GM08714 (cell line): Measurements from ENCODE around the gene PAXIP1.

Experiments used
- H3K4me3 ChIP-seq: fragments of 200-500 bp; sonication (Bioruptor generic); 2 replicates; pipeline ENCODE4 v1.5.1; 2014; ENCODE audit warnings: mild to moderate bottlenecking, low read length, inconsistent platforms
- ZNF274 ChIP-seq: IDR thresholded peaks from 2 replicates; pipeline ENCODE4 v1.6.1; 2012; ENCODE audit warnings: mild to moderate bottlenecking, low read depth, low read length

PAXIP1 gene

DNA sequence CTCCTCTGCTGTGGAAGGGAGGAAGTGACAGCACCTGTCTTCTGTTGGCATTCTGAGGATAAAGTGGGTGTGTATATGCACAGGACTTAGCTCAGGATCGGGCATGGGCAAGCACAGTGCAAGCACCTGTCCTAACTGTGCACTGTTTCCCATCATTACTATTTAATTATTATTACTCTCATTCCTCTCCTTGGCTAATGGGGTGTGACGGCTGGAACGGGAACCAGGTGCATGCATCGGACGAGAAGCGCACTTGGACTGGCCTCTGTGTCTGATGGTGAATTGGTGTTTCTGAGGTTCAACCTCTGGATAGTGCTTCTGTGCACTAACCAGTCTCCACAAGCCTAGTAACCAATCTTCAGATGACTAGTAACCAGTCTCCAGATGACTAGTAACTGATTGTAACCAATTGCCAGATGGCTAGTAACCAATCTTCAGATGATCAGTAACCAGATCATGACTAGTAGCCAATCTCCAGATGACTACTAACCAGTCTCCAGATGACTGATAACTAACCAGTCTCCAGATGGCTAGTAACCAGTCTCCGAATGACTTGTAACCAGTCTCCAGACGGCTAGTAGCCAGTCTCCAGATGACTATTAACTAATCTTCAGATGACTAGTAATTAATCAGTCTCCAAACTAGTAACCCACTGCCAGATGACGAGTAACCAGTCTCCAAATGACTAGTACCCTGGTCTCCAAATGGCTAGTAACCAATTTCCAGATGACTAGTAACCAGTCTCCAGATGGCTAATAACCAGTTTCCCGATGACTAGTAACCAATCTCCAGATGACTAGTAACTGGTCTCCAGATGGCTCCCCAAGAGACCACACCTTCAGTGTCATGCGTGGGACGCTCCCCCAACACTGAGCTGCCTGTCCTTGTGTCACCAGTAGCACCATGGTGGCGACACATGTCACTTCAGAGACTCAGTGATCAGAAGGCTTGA, 85.8 kb downstream of the PAXIP1 start:
- no peak for TF ChIP-seq ZNF274
- no peak overlapping the region for H3K4me3 ChIP-seq

DNA sequence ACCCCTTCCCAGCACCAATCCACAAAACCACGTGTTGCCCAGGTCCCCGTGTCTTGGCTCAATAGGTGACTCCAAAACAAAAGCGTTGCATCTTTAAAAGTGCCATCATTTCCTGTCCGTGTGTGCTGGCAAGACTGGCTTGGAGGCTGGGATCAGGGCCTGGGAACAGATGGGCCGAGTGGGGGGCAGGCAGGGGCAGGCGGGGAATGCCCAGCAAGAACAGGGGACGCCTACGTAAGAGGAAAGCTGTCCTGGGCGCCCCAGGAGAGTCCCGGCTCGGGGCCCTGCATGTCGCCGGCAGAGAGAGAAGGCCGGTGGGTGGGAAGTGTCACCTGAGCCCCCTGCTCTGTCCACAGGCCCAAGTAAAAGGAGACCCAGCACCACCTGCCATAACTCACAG, 86.5 kb downstream of the PAXIP1 start:
- TF ChIP-seq ZNF274 = no peak
- H3K4me3 ChIP-seq = no peak overlapping the region

DNA sequence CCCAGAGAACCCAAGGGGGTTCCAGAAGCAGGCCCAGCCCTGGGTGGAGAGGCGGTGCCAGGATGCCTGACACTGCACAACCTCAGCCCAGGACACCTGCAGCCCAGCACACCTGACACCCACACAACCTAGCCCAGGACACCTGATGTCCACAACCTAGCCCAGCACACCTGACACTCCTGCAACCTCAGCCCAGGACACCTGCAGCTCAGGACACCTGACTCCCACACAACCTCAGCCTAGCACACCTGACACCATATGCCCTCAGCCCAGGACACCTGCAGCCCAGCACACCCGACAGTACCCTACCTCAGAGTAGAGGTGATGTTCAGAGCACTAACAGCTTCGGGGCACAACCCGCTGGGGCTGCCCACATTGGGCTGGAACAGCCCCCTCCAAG, 87.3 kb downstream of the PAXIP1 start:
- no peak for TF ChIP-seq ZNF274
- no peak overlapping the region for H3K4me3 ChIP-seq

DNA sequence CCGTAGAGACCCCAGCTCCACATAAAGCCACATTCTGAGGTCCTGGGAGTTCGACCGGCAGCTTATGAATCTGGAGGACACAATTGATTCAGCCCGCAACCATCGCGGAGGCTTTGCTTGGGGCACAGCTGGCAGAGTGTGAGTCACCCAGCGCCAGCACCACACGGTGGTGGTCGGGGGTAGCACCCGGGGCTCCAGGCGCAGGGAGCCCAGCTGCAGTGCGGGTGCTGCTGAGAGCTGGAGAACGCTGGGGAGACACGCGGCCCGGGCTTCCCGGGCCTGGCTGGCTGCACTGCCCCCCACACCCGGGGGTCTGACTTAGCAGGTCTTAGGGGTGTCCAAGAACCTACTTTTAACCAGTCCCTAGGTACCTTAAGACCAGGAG, 87.9 kb downstream of the PAXIP1 start:
- TF ChIP-seq ZNF274 = no peak
- no peak overlapping the region for H3K4me3 ChIP-seq

DNA sequence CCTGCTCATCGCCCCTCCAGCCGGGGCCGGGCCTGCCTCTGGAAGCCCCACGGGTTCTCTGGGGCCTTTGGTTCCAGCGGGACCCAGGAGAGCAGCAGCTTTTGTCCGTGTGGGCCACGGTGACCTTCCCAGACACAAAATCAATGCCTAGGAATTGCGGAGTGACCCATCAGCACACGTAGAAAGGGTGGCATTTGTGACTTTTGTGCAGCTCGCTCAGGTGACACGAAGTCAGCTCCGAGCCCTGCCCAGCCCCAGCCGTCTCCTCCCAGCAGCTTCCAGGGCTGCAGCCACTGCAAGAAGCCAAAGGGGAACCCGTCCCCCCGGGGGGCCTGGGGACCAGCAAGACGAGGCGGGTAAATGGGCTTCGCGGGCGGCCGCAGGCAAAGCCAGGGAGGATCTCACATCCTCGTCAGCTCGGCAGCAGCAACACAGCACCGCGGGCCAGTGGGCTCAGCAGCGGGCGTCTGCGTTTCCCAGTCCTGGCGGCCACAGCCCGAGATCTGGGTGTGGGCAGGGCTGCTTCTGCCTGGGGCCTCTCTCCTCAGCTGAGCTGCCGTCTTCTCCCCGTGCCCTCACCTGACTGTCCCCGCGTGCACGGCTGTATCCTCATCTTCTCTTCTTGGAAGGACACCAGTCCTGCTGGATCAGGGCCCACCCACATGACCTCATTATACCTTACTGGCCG, 88.5 kb downstream of the PAXIP1 start:
- no peak overlapping the region for H3K4me3 ChIP-seq
- no peak for TF ChIP-seq ZNF274

DNA sequence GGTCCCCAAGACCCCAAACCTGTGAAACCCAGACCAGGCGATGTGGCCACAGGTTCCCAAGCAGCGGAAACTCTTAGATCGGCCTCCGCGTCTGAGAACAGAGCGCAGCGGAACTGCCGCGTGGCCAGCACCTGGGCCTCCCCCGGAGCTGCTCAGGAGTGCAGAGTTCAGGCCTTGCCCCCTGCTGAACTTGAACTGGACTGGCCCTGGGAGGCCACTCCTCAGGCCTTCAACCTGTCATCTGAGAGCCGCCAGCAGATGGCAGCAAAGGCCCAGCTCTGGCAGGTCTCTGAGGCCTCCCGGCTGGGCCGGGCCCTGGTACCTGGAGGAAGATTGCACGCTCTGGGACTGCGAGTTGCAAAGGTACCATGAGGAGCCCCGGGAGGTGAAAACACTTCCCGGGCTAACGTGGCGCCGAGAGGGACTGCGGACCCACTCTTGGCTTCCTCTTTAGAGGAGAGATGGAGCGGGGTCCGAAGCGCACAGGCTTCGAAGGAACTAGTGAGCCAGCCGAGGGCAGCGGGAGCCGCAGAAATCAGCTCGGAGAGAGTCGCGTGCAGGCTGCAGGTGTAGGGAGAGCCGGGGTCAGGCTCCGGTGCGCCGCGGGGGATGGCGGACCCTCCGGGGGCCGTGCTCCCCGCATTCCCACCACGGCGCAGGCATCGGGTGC, 89.2 kb downstream of the PAXIP1 start:
- no peak overlapping the region for H3K4me3 ChIP-seq
- no peak for TF ChIP-seq ZNF274

DNA sequence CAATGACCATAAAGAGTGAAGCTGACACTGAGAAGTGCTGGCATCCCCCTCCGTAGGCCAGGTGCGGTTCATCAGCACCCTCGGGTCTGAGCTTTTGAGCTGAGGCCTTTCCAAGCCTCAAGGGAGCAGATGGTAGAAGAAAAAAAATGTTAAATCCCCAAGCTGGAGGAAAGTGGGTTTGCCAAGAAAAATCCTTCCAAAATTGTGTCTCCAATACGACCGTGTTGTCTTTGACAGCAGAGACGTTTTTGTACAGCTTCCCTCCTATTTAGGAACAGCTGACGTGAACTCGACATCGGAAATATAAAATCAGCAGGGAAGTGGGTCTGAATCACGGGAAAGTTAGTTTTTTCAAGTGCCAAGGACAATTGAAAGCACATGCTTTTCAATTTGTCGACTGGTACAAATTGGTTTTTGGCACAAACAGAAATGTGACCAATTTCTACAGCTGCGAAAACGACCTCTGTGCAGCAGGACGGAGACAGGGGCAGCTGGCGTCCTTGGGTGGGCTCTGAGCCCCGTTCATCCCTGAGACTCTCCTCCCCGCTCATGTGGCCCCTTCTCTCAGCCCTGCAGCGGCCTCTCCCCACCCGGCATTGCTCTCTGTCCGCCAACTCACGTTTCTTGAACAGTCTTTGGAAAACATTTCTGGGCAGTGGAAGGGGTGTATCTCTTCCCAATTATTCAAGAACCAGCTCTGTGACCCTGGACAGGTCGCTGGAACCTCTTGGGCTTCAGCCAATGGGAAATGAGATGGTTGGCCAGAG, 89.9 kb downstream of the PAXIP1 start:
- no peak overlapping the region for H3K4me3 ChIP-seq
- no peak for TF ChIP-seq ZNF274

DNA sequence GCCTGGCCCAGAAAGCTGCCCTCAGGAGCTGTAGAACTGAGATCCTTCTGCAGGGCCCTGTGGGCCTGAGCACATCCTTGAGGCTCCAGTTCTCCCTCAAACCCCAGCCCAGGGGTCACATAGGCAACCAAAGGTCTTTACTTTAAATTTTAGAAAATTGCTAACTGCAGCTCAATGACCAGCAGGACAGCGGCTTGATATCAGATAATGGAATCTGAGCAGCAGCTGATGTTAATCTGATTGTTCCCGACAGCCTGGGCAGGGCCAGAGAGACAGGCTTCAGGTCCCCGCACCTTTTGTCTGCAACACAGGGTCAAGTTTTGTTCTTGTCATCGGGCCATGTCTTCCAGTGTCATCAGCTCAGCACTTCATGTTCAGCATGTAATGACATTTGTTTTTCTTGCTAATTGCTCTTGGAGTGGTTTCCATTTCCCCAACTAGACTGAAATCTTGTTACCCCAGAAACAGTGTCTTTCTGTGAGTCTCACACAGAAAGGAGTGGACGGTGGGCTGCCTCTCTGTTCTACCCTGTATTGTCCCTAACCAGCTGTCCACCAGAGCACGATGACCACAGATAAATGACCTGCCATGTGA, 91.0 kb downstream of the PAXIP1 start:
- TF ChIP-seq ZNF274 = no peak

DNA sequence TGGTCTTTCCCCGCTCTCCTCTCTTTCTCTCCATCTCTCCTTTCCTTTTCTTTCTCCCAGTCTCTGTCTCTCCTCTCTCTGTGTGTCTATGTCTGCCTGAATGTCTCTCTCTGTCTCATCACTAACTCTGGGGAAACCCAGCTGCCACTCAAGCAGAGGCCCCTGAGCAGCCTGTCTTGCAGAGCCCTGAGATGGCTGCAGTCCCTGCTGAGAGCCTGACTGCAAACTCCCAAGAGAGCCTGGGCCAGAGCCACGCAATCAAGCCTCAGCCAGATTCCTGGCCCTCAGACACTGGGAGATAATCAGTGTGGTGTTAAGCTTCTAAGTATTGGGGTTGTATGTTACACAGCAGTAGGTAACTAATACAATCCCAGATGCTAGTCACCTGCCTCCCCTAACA, 91.5 kb downstream of the PAXIP1 start:
- TF ChIP-seq ZNF274 = no peak
- H3K4me3 ChIP-seq = no peak overlapping the region

More for the DNA sequence above, 91.0 kb downstream of the PAXIP1 start:
- no peak overlapping the region for H3K4me3 ChIP-seq

DNA sequence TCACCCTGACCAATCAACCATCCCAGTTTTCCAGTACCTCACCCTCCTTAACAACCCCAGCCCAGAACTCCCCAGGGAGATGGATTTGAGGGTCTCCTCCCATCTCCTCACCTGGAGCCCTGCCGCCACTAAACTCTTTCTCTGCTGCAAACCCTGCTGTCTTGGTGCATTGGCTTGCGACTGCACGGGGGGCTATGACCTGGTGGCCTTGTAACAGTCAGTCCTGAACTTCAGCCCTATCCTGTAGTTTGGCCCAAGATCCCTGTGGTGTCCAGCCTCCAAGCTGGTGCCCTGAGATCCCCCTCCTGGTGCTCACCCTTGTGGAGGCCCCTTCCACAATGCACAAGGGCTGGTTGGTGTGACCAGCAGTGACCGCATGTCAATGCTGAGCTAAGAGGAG, 91.9 kb downstream of the PAXIP1 start:
- no peak for TF ChIP-seq ZNF274
- no peak overlapping the region for H3K4me3 ChIP-seq

DNA sequence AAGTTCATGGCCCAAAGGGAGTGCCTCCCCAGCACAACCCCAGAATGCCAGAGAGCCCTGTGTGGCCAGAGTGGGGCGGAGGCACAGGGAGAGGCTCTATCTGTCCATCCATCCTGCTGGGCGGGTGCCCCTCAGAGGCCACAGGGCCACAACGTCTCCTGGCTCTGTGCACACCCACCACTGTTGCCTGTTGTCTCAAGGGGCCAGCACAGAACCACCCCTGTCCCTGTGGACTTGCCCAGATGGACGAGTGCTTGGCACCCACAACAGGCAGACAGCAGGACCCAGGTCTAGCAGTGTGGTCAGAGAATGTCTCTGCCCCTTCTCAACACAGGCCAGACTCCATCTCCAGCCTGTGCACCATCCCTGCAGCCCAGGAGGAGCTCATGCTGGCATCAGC, 92.8 kb downstream of the PAXIP1 start:
- H3K4me3 ChIP-seq = no peak overlapping the region
- TF ChIP-seq ZNF274 = no peak

DNA sequence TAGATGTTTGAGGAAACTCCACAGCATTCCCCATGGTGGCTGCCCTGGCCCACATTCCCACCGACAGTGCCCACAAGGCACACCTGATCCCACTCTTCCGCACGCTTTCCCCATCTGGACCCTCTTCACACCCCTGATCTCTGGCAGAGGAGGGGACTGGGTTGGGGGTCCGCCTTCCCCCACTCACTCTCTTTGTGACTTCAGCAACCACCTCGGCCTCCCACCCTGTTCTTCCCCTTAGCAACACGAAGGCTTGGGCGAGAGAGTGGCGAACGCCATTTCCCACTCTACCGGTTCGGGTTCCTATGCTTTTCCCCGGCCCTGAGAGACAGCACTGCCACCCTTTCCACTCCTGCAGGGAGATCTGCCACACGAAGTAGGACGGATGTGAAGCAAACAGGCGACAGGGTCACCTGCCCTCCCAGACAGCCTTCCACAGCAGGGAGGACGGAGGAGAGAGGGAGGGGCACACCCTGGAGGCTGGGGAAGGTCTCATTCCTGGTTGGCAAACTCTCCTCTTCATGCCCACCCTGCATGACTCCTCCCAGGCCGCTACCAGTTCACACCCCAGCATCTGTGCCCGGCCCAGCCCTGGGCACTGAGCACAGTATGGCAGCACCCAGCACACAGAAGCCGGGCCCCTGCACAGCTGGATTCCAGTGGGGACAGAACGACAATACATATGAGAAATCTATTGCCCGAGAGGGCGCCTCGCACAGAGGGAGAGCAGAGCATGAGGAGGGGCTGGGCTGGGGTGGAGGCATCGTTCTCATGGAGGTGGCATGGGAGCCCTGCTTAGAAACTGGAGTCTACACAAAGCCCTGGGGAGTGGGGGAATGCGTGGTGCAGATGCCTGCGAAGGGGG, 93.5 kb downstream of the PAXIP1 start:
- no peak overlapping the region for H3K4me3 ChIP-seq
- no peak for TF ChIP-seq ZNF274
